ENCODE data around the gene ATXN10. TPM values are rescaled to one million over a fixed set of nuclear protein-coding genes. Genes with fewer than 3 reads are reported as not detected.

ATXN10 gene
- polyA plus RNA-seq, 2 donors, result 23.1 to 82.7 TPM

GRCh38 chr22:45631140-45631840 is 40.3 kb upstream of the ATXN10 start:
- 66 to 71% methylated on average over 12 of the region's 12 CpGs for WGBS, 2 donors
- Histone ChIP-seq H3K4me1 (ENCODE audit: control insufficient read depth in 2 of 2, insufficient read depth in 2 of 2, low read length in 1 of 2) (no peaks in the 10 kb centered on the region), H3K9me3 (ENCODE audit: control insufficient read depth in 2 of 2, insufficient read depth in 1 of 2, low read depth in 1 of 2, low read length in 1 of 2) (no peaks in the 10 kb centered on the region), H3K27ac (ENCODE audit: low read depth in 2 of 2, low read length in 1 of 2) (no peak overlapping the region), H3K27me3 (ENCODE audit: control insufficient read depth in 1 of 2, insufficient read depth in 2 of 2, low read length in 2 of 2) (no peaks in the 10 kb centered on the region), H3K36me3 (ENCODE audit: control insufficient read depth in 2 of 2, insufficient read depth in 2 of 2, low read length in 1 of 2) (no peaks in the 10 kb centered on the region), H3K4me3 (ENCODE audit: low read depth in 1 of 2, low read length in 2 of 2) (no peak overlapping the region)

DNA sequence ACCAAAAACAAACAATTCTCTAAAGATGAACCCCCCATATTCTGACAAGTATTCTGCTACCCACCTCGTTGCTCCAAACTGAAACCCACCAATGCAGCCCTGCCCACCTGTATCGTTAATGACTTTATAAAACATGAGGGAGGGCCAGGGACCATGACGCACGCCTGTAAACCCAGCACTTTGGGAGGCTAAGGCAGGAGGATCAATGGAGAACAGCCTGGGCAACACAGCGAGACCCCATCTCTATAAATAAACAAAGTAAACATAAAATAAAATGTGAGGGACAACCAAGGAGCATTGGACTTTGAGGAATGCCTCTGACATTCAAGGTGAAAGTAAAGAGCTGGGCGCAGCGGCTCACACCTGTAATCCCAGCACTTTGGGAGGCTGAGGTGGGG is 39.8 kb upstream of the ATXN10 start:
- Histone ChIP-seq H3K36me3 (ENCODE audit: control insufficient read depth in 2 of 2, insufficient read depth in 2 of 2, low read length in 1 of 2) (no peaks in the 10 kb centered on the region), H3K27ac (ENCODE audit: low read depth in 2 of 2, low read length in 1 of 2) (no peak overlapping the region), H3K27me3 (ENCODE audit: control insufficient read depth in 1 of 2, insufficient read depth in 2 of 2, low read length in 2 of 2) (no peaks in the 10 kb centered on the region), H3K9me3 (ENCODE audit: control insufficient read depth in 2 of 2, insufficient read depth in 1 of 2, low read depth in 1 of 2, low read length in 1 of 2) (no peaks in the 10 kb centered on the region), H3K4me1 (ENCODE audit: control insufficient read depth in 2 of 2, insufficient read depth in 2 of 2, low read length in 1 of 2) (no peaks in the 10 kb centered on the region), H3K4me3 (ENCODE audit: low read depth in 1 of 2, low read length in 2 of 2) (no peak overlapping the region)
- WGBS, 2 donors, result 87 to 90% methylated on average over 7 of the region's 7 CpGs

GRCh38 chr22:45632791-45633515 is 38.7 kb upstream of the ATXN10 start:
- Histone ChIP-seq H3K27me3 (ENCODE audit: control insufficient read depth in 1 of 2, insufficient read depth in 2 of 2, low read length in 2 of 2) (no peaks in the 10 kb centered on the region), H3K9me3 (ENCODE audit: control insufficient read depth in 2 of 2, insufficient read depth in 1 of 2, low read depth in 1 of 2, low read length in 1 of 2) (no peaks in the 10 kb centered on the region), H3K36me3 (ENCODE audit: control insufficient read depth in 2 of 2, insufficient read depth in 2 of 2, low read length in 1 of 2) (no peaks in the 10 kb centered on the region), H3K4me3 (ENCODE audit: low read depth in 1 of 2, low read length in 2 of 2) (no peak overlapping the region), H3K27ac (ENCODE audit: low read depth in 2 of 2, low read length in 1 of 2) (no peak overlapping the region), H3K4me1 (ENCODE audit: control insufficient read depth in 2 of 2, insufficient read depth in 2 of 2, low read length in 1 of 2) (no peaks in the 10 kb centered on the region)
- 31 to 38% methylated on average over 15 of the region's 15 CpGs for WGBS, 2 donors

DNA sequence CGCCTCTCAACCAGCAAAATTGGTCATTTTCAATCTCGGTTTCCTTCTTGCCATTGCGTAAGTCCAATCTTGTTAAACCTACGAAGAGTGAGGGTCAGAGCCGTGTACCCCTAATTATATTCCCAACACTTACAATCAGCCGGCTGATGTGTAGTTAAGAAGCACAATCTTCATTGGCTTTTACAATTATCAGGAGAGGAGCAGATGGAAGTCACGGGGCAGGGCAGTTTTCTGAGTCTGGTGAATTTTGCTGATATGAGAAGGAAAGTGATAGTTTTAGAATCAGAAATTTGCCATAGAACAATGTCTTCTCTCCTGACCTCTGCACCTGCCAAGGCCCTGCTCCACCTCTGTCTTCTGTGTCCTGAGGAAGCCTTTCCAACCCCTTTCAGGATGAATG is 35.0 kb upstream of the ATXN10 start:
- 88 to 92% methylated on average over 7 of the region's 7 CpGs for WGBS, 2 donors

GRCh38 chr22:45638197-45638596 is 33.4 kb upstream of the ATXN10 start:
- peaks cover 2 to 14% of the 10 kb centered on the region in 2 donors for H3K4me1 ChIP-seq (ENCODE audit: control insufficient read depth in 2 of 2, insufficient read depth in 2 of 2, low read length in 1 of 2)
- H3K27me3 ChIP-seq (ENCODE audit: control insufficient read depth in 1 of 2, insufficient read depth in 2 of 2, low read length in 2 of 2), result no peaks in the 10 kb centered on the region
- no peaks in the 10 kb centered on the region for H3K36me3 ChIP-seq (ENCODE audit: control insufficient read depth in 2 of 2, insufficient read depth in 2 of 2, low read length in 1 of 2)
- no peak overlapping the region for H3K4me3 ChIP-seq (ENCODE audit: low read depth in 1 of 2, low read length in 2 of 2)
- WGBS, 2 donors, result 60 to 70% methylated on average over 3 of the region's 3 CpGs
- H3K27ac ChIP-seq (ENCODE audit: low read depth in 2 of 2, low read length in 1 of 2), result no peak overlapping the region
- H3K9me3 ChIP-seq (ENCODE audit: control insufficient read depth in 2 of 2, insufficient read depth in 1 of 2, low read depth in 1 of 2, low read length in 1 of 2), result no peaks in the 10 kb centered on the region

More for the DNA sequence above, 35.0 kb upstream of the ATXN10 start:
- Histone ChIP-seq H3K4me3 (ENCODE audit: low read depth in 1 of 2, low read length in 2 of 2) (no peak overlapping the region), H3K4me1 (ENCODE audit: control insufficient read depth in 2 of 2, insufficient read depth in 2 of 2, low read length in 1 of 2) (peaks cover 2 to 14% of the 10 kb centered on the region in 2 donors), H3K27ac (ENCODE audit: low read depth in 2 of 2, low read length in 1 of 2) (no peak overlapping the region), H3K27me3 (ENCODE audit: control insufficient read depth in 1 of 2, insufficient read depth in 2 of 2, low read length in 2 of 2) (no peaks in the 10 kb centered on the region), H3K9me3 (ENCODE audit: control insufficient read depth in 2 of 2, insufficient read depth in 1 of 2, low read depth in 1 of 2, low read length in 1 of 2) (no peaks in the 10 kb centered on the region), H3K36me3 (ENCODE audit: control insufficient read depth in 2 of 2, insufficient read depth in 2 of 2, low read length in 1 of 2) (no peaks in the 10 kb centered on the region)

GRCh38 chr22:45638834-45639746 is 32.5 kb upstream of the ATXN10 start:
- WGBS, 2 donors, result 31 to 37% methylated on average over 21 of the region's 21 CpGs
- H3K27ac ChIP-seq (ENCODE audit: low read depth in 2 of 2, low read length in 1 of 2), result peak overlapping the region; percentile 79 to 96
- peaks cover 2 to 14% of the 10 kb centered on the region in 2 donors for H3K4me1 ChIP-seq (ENCODE audit: control insufficient read depth in 2 of 2, insufficient read depth in 2 of 2, low read length in 1 of 2)
- H3K27me3 ChIP-seq (ENCODE audit: control insufficient read depth in 1 of 2, insufficient read depth in 2 of 2, low read length in 2 of 2), result no peaks in the 10 kb centered on the region
- peak overlapping the region in 1 of 2 donors; percentile 12 for H3K4me3 ChIP-seq (ENCODE audit: low read depth in 1 of 2, low read length in 2 of 2)
- H3K9me3 ChIP-seq (ENCODE audit: control insufficient read depth in 2 of 2, insufficient read depth in 1 of 2, low read depth in 1 of 2, low read length in 1 of 2), result no peaks in the 10 kb centered on the region
- no peaks in the 10 kb centered on the region for H3K36me3 ChIP-seq (ENCODE audit: control insufficient read depth in 2 of 2, insufficient read depth in 2 of 2, low read length in 1 of 2)

DNA sequence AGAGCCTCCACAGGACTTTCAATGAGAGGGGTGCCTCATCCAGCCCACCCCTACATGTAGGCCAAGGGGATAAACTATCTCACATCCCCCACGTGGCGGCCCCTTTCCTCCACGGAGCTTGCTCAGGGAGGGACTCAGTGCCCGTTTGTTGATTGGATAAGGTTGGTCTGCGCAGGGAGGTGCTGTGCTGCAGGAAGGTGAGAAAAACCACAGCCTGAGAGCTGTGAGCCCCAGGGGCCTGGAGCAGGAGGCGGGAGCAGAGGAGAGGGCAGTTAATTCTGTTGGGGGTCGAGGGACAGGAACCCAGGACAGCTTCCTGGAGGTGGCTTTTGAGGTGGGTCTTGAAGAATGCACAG is 31.9 kb upstream of the ATXN10 start:
- H3K9me3 ChIP-seq (ENCODE audit: control insufficient read depth in 2 of 2, insufficient read depth in 1 of 2, low read depth in 1 of 2, low read length in 1 of 2), result no peaks in the 10 kb centered on the region
- peak overlapping the region; percentile 79 to 96 for H3K27ac ChIP-seq (ENCODE audit: low read depth in 2 of 2, low read length in 1 of 2)
- 59 to 61% methylated on average over 7 of the region's 7 CpGs for WGBS, 2 donors
- H3K4me1 ChIP-seq (ENCODE audit: control insufficient read depth in 2 of 2, insufficient read depth in 2 of 2, low read length in 1 of 2), result peaks cover 2 to 14% of the 10 kb centered on the region in 2 donors
- H3K4me3 ChIP-seq (ENCODE audit: low read depth in 1 of 2, low read length in 2 of 2), result no peak overlapping the region
- H3K27me3 ChIP-seq (ENCODE audit: control insufficient read depth in 1 of 2, insufficient read depth in 2 of 2, low read length in 2 of 2), result no peaks in the 10 kb centered on the region
- H3K36me3 ChIP-seq (ENCODE audit: control insufficient read depth in 2 of 2, insufficient read depth in 2 of 2, low read length in 1 of 2), result no peaks in the 10 kb centered on the region

GRCh38 chr22:45640291-45640940 is 31.2 kb upstream of the ATXN10 start:
- 73 to 75% methylated on average over 7 of the region's 7 CpGs for WGBS, 2 donors
- H3K27me3 ChIP-seq (ENCODE audit: control insufficient read depth in 1 of 2, insufficient read depth in 2 of 2, low read length in 2 of 2), result no peaks in the 10 kb centered on the region
- no peaks in the 10 kb centered on the region for H3K36me3 ChIP-seq (ENCODE audit: control insufficient read depth in 2 of 2, insufficient read depth in 2 of 2, low read length in 1 of 2)
- H3K9me3 ChIP-seq (ENCODE audit: control insufficient read depth in 2 of 2, insufficient read depth in 1 of 2, low read depth in 1 of 2, low read length in 1 of 2), result no peaks in the 10 kb centered on the region
- H3K27ac ChIP-seq (ENCODE audit: low read depth in 2 of 2, low read length in 1 of 2), result no peak overlapping the region
- H3K4me3 ChIP-seq (ENCODE audit: low read depth in 1 of 2, low read length in 2 of 2), result no peak overlapping the region
- H3K4me1 ChIP-seq (ENCODE audit: control insufficient read depth in 2 of 2, insufficient read depth in 2 of 2, low read length in 1 of 2), result peaks cover 2 to 15% of the 10 kb centered on the region in 2 donors

Measured in esophagus (tissue), 2 donors.